Hippocampal formation (tissue), 2 donors: ENCODE results near the gene VPS16.
"Not testable (repeated sequence)": the region's sequence is repeated elsewhere in the genome, so short reads cannot be mapped to it uniquely, and the experiment has no call there.

Experiments used
- DNase-seq, 2 donors: peaks; one replicate each; lab custom pipeline; 2025; lab: John Stamatoyannopoulos, UW

Gene VPS16

GRCh38 chr20:2807019-2807418, 33.5 kb upstream of the VPS16 start:
- DNase-seq = no peak

GRCh38 chr20:2807929-2808328, 32.6 kb upstream of the VPS16 start:
- DNase-seq = not testable (repeated sequence)

GRCh38 chr20:2809690-2810089, 30.9 kb upstream of the VPS16 start:
- no peak for DNase-seq

- no peak for DNase-seq
These were observed 28.4 kb upstream of the VPS16 start for GRCh38 chr20:2812189-2812588.

GRCh38 chr20:2814076-2814475, 26.5 kb upstream of the VPS16 start:
- DNase-seq = no peak

- DNase-seq = no peak
These were observed 25.9 kb upstream of the VPS16 start, which contains the start of gene C20orf141 for GRCh38 chr20:2814587-2815051. Gene C20orf141 (plus strand): TSS chr20:2814987. CDS start chr20:2815185, 198 bp downstream.

- no peak for DNase-seq
These were observed 25.2 kb upstream of the VPS16 start for GRCh38 chr20:2815242-2815900.

GRCh38 chr20:2816030-2816582, 24.4 kb upstream of the VPS16 start, which contains the start of gene TMEM239:
Gene TMEM239 (plus strand): TSS chr20:2816364. CDS start chr20:2816555, 191 bp downstream.
- DNase-seq = no peak

- no peak for DNase-seq
These were observed 23.8 kb upstream of the VPS16 start for GRCh38 chr20:2816583-2817340.

GRCh38 chr20:2817341-2817726, 23.2 kb upstream of the VPS16 start:
- DNase-seq = no peak

GRCh38 chr20:2817891-2818595, 22.5 kb upstream of the VPS16 start:
- no peak for DNase-seq

GRCh38 chr20:2820084-2820895, 20.3 kb upstream of the VPS16 start:
- DNase-seq = no peak

GRCh38 chr20:2820896-2821869, 19.4 kb upstream of the VPS16 start:
- DNase-seq = no peak

- no peak for DNase-seq
These were observed 18.5 kb upstream of the VPS16 start for GRCh38 chr20:2822073-2822472.

- no peak for DNase-seq
These were observed 14.8 kb upstream of the VPS16 start for GRCh38 chr20:2825761-2826160.

- DNase-seq = no peak
These were observed 13.9 kb upstream of the VPS16 start for GRCh38 chr20:2826655-2827054.

- no peak for DNase-seq
These were observed 11.2 kb upstream of the VPS16 start for GRCh38 chr20:2829376-2829775.

- not testable (repeated sequence) for DNase-seq
These were observed 9.3 kb upstream of the VPS16 start for GRCh38 chr20:2831206-2831605.

- no peak for DNase-seq
These were observed 6.8 kb upstream of the VPS16 start for GRCh38 chr20:2833761-2834160.
